Neural progenitor cell (in vitro differentiated cells): ENCODE results near the gene FAM120A.

Source experiments
- CTCF ChIP-seq: fragments of 200-600 bp; sonication (generic); IDR thresholded peaks from 2 replicates; pipeline ENCODE4 v1.5.1; 2017; ENCODE audit warnings: antibody characterized with exemption, mild to moderate bottlenecking
- EZH2 ChIP-seq: fragments of 200-600 bp; sonication (generic); IDR thresholded peaks from 2 replicates; pipeline ENCODE4 v1.6.1; 2017; ENCODE audit warnings: antibody characterized with exemption, mild to moderate bottlenecking, moderate library complexity

- no peak for TF ChIP-seq CTCF
- no peak for TF ChIP-seq EZH2
Observed at GRCh38 chr9:93540305-93540704, 88.8 kb downstream of the FAM120A start.
